GM12891 (cell line): ENCODE data around the gene CFAP77.

ENCODE experiments used
- POLR2A ChIP-seq: IDR thresholded peaks from 2 replicates; pipeline ENCODE4 v1.6.1; 2011; ENCODE audit warnings: low read depth, low read length, control low read depth
- POLR2AphosphoS5 ChIP-seq: IDR thresholded peaks from 2 replicates; pipeline ENCODE4 v1.6.1; 2011; ENCODE audit warnings: low read depth, low read length, control low read depth
- TAF1 ChIP-seq: IDR thresholded peaks from 2 replicates; pipeline ENCODE4 v1.6.1; 2011; ENCODE audit warnings: low read depth, low read length, control low read depth

GRCh38 chr9:132513416-132513815 is 103.4 kb downstream of the CFAP77 start:
- TF ChIP-seq POLR2AphosphoS5, result no peak
- no peak for TF ChIP-seq TAF1
- no peak for TF ChIP-seq POLR2A
